HG03521 (cell line): ENCODE results near the gene COX8A.

Experiments
- ATAC-seq: cut with Tn5 transposase; IDR thresholded peaks from one replicate; pipeline ENCODE4 v1.9.1; 2021; ENCODE audit warnings: mild to moderate bottlenecking, moderate library complexity; ENCODE audit not compliant: unreplicated experiment

The COX8A gene

DNA sequence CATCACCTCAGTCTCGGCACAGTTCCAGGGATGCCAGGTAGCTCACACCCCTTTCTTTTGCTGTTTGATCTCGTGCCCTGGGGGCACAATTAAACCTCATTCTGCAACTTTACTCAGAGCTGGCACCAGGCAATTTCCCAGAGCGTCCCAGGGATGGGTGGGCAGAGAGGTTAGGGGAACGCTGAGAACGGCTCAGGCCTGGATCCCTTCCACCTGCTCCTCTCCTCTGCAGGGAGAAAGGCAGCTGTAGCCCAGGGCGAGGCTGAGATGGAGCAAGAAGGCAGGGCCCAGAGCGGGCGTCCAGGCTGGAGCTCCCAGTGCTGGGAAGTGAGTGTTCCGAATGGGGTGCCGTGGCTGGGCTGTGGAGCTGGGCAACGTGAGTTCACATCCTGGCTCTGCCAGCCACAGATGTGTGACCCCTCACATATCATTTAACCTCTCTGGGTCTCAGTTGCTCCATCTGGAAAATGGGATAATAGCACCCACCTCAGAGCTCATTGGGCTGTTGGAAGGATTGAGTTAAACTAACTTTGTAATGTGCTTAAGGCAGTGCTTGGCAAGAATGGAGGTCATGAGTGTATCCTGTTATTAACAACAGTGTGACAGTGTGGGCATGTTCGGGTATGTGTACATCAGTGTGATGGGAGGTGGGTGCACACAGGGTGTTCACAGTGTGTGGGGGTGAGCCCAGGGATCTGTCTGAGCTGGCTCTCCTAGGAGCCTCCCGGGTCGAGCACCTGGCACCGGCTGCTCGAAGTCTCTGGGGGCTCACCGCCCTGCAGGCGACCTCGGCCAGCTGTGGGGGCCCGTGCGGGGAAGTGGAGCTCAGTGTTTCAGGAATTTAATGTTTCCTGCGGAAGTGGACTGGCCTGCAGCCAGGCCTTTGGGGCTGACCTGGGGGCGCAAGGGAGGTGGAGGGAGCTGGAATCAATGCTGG is 27.3 kb downstream of the COX8A start:
- no peak for ATAC-seq

- no peak for ATAC-seq
Measured at GRCh38 chr11:64003807-64004589, 29.6 kb downstream of the COX8A start.

- ATAC-seq: no peak
Measured at GRCh38 chr11:64004590-64004984, 30.2 kb downstream of the COX8A start.

GRCh38 chr11:64005691-64006090 is 31.3 kb downstream of the COX8A start:
- ATAC-seq: no peak

GRCh38 chr11:64006398-64006797 is 32.0 kb downstream of the COX8A start:
- no peak for ATAC-seq

DNA sequence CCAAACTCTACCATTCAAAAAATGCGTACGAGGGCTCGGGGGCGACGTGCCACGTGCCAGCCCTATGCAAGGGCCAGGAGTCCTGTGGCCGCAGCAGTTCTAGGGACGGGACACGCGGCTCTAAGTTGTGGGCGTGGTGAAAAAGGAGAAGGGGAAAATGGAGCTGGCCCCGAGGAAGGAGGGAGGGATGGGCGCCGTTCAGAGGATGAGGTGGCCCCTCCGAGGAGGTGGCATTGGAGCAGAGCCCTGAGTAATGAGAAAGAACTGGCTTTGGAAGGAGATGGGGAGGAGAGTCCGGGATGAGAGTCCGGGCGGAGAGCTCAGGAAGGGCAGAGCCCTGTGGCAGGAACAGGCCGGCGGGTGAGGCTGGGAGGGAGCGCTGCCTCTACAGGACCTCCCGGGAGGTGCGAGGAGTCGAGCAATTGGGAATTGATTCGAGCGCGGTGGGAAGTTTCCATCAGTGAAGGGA is 32.8 kb downstream of the COX8A start:
- ATAC-seq: no peak

DNA sequence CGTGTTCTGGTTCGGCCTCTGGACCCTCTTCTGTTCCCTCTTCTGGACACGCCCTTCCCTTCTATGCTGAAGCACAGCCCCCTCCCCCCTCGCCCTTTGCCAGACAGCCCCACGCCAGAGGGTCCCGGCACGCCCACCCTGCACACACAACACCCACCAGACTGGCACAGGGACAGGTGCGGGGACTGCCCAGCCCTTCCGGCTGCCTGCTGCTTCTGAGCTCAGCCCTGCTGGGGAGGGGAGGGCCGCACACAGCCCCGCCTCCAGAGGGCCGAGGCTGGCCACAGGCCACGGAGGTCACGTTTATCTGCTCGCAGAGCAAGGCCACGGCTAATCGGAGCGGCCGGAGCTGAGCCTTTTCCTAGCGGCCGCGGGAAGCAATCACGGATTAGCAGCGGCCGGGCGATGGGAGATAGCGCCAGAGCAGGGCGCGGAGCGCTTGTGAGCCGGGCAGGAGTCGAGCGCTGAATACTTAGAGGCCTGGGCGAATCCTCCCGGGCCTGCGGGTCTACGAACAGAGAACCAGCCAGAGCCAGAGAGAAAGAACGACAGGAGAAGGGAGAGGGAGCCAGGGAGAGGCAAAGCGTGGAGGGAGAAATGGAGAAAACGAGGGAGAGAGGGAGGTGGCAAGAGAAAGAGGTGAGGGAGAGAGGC is 33.3 kb downstream of the COX8A start:
- ATAC-seq: no peak

DNA sequence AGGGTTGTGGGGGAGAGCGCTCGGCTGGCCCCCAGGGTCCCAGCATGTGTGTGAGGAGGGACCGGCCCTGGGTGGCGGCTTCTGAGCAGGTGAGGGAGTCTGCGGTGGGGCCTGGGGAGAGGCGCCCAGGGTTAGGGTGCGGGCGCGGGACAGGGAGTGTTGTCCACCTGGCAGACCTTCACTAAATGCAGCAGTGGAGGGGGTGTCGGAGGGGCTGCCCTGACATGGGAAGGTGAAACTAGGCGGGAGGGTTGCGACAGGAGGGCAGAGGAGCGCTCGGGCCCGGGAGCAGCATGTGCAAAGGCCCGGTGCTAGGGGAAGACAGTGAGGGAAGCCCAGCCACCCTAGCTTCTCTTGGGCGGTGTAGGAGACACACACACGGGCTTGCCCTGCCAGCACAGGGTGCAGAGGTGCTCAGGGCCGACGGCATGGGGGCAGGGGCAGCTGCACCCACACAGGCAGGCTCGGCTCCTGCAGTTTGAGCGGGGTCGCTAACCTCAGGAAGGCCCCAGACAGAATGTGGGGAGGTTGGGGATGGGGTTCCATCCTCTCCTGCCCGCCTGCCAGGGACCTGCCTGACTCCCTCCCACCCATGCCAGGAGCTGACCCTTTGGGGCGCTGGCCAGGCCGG is 34.0 kb downstream of the COX8A start:
- ATAC-seq: no peak

DNA sequence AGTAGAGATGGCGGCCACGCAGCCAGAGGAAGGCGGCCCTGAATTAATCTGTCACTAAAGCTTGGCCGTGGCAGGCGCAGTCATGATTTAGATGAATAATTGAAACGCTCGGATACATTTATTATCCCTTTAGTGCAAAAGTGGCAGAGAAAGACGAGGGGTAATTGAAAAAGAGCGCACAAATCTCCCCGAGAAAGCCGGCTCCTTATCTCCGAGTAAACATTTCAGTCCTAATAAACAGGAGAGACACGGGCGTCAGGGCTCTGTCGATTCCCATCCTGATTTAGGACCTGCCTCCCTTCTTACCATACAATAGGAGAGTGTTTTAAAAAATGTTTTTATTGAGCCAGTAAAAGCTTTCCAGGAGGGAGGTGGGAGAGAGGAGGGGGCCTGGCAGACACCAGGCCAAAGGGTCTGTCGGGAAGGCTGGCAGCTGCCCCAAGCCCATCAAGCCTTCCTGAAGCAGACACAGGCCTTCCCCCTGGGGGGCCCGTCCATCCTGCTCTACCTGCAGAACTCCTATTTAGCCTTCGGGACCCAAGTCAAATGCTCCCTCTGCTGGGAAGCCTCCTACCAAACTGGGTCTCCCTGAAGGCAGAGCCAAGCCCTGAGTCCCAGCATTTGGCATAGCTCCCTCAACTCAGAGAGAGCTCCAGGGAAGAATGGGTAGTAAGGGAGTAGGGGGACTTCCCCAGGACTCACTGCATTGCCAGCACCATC is 34.7 kb downstream of the COX8A start:
- no peak for ATAC-seq

- ATAC-seq: no peak
Measured at GRCh38 chr11:64009710-64010109, 35.3 kb downstream of the COX8A start.

GRCh38 chr11:64010783-64011182 is 36.4 kb downstream of the COX8A start:
- ATAC-seq: no peak

DNA sequence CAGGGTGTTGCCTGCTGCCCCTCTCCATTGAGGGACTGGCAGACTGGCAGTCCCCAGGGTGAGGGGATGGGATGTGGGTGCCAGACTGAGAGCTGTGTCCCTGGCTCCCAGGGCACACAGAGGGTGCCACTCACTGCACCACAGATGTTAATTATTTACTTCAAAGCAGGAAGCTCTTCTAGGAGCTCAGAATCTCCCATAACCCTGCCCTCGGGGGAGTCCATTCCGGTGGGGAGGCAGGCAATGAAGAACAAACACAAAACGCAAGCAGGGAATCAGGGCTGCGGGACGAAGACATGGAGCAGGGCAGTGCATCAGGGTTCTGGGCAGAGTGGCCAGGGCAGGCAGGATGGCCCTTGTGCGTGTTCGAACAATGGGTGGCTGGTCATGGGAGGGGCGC is 37.0 kb downstream of the COX8A start:
- ATAC-seq: no peak

DNA sequence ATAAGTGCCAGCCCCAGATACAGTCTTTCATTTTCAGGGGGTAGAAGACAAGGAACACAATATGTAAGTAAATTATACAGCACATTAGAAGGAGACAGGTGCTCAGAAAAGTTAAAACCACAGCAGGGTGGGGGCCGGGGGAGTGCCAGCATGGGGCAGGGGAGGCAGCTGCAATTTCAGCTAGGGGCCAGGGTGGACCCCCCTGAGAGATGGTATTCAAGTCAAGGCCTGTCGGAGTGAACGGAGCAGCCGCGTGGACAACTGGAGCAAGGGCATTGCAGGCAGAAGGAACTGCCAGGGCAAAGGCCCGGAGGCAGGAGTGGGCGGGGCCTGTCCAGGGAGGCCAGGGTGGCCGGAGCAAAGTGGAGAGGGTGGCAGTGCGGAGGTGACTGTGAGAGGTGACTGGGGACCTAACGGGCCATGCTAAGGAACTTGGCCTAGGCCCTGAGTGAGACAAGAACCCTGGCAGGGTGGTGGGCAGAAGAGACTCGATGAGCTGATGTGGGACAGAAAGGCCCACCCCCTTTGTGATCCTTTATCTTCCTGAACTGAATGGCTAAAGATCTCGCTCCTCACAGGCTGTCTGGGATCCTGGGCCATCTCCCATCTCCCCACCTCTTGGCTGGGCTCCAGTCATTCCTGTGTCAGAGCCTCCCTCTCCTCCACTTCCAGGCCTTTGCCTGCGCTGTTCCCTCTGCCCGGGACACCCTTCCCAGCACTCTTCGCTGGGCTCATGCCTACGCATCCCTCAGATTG is 38.9 kb downstream of the COX8A start:
- ATAC-seq: no peak

GRCh38 chr11:64014356-64014755 is 39.9 kb downstream of the COX8A start:
- no peak for ATAC-seq

GRCh38 chr11:64015510-64015909 is 41.1 kb downstream of the COX8A start:
- ATAC-seq: no peak

DNA sequence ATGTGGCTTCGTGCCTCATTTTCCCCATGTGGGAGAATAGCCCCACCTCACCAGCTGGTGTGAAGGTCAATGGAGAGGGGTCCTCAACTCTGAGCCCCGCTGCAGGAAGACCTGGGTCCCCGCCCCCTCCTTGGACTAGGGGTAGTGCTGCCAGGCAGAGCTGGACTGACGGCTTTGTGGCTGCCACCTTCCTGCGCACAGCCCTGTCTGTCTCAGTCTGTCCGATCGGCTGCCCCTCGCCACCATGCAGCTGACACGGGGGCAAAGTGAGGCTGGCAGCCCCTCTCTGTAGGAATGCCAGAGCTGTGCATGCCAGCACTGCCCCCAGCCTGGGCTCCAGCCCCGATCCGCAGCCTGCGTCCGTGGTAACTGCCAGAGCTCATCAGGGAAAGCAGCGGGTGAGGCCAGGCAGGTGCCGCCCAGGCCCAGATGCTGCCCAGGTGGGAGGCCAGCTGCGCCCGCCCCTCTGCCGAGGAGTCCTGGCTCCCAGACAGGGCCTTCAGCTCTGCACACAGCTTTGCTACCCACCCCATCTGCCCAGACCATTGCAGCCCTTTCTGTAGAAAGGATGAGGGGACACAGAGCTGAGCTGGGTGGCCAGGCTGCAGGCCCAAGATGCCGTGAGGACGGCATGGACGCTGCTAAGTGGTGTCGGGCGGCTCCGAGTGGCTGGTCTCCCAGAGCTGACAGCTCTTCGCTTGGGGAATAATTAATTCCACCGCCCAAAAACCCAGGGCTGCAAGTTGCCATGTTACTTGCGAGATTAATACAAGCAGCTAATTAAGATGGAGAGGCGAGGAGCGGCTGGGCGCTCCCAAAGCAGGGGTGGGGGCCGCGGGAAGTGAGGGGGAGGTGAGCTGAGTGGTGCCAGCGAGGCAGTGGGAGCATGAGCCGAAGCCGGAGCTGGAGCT is 41.8 kb downstream of the COX8A start:
- no peak for ATAC-seq

DNA sequence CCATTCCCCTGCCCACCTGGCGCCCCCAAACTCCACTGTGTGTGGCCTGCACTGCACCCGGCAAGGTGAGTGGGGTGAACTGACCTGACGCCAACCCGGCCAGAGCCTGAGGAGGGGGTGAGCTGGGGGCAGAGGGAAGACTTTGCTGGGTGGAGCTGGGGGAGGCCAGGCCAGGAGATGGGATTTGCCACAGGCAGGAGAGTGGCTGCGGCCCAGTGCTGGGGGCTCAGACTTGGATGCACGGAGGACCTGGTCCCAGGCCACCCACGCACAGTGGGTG is 43.5 kb downstream of the COX8A start:
- ATAC-seq: no peak

DNA sequence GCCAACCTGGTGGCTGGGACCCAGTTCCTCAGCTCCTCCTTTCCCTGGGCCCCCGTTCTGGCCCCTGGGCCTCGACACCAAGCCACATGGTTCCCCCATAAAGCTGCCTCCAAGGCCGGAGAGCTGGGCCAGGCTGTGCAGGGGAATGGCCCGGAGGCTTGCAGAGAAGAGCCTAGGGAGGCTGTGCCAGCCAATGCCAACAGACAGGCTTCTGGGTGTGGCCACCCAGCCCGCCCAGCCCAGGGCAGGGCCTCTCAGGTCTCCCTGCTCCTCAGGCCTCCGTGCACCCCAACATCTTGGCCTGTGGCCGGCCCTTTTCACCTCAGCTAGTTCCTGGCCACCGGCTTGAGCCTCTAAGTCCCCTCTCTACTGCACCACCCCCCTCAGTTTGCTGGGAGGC is 43.9 kb downstream of the COX8A start:
- ATAC-seq: no peak
